B cell (primary cell): Measurements from ENCODE around the gene PDLIM7. TPM values are rescaled to one million over a fixed set of nuclear protein-coding genes. Genes with fewer than 3 reads are reported as not detected.

ENCODE experiments used
- ATAC-seq: fragments of 200-7000 bp; cut with Tn5 transposase; one replicate; pipeline ENCODE4 v1.10.0; 2021; ENCODE audit warnings: low read depth, mild to moderate bottlenecking, moderate number of reproducible peaks, moderate library complexity
- CTCF ChIA-PET: fragments of 350-600 bp; sonication (Branson Sonifier 250); formaldehyde crosslinking; loops from one replicate; lab custom pipeline; 2021; ENCODE audit warnings: antibody characterized with exemption, inconsistent platforms; lab: Charles Lee
- POLR2A ChIA-PET: fragments of 350-600 bp; sonication (Branson Sonifier 250); formaldehyde crosslinking; loops from one replicate; lab custom pipeline; 2021; ENCODE audit warnings: antibody characterized with exemption; lab: Charles Lee
- DNase-seq: peaks from one replicate; pipeline ENCODE4 v3.0.0; 2013
- H2AFZ ChIP-seq: 2 replicates; pipeline ENCODE4 v1.6.1; 2012; ENCODE audit warnings: mild to moderate bottlenecking, low read depth, low read length; ENCODE audit not compliant: insufficient read depth, poor library complexity, severe bottlenecking
- H3K27ac ChIP-seq, 2 donors: 1 replicate in 1 of 2; 2 replicates in 1 of 2; pipeline ENCODE4 v1.5.1; 2012 to 2013; ENCODE audit warnings: low read length in 2 of 2, mild to moderate bottlenecking in 2 of 2, moderate library complexity in 1 of 2
- H3K27me3 ChIP-seq, 4 experiments: fragments of 200-600 bp in 1 of 4; sonication (generic) in 1 of 4; replicated peaks in 1 of 4; 1 replicate in 2 of 4; 2 replicates in 2 of 4; pipeline versions ENCODE4 v1.6.1 to v1.7.0; 2013 to 2016; ENCODE audit warnings: low read length in 3 of 4, mild to moderate bottlenecking in 2 of 4, mixed read lengths in 1 of 4, moderate library complexity in 1 of 4; ENCODE audit not compliant: insufficient read depth in 4 of 4, control insufficient read depth in 3 of 4; ENCODE audit errors: control extremely low read depth in 1 of 4
- H3K36me3 ChIP-seq, 2 experiments: replicated peaks in 1 of 2; 1 replicate in 1 of 2; 2 replicates in 1 of 2; pipeline versions ENCODE4 v1.6.1 to v1.7.1; 2013; ENCODE audit warnings: low read length in 1 of 2; ENCODE audit not compliant: insufficient read depth in 2 of 2, control insufficient read depth in 1 of 2; ENCODE audit errors: control extremely low read depth in 1 of 2, extremely low read depth in 1 of 2
- H3K4me1 ChIP-seq, 2 donors: fragments of 200-600 bp in 1 of 2; sonication (generic) in 1 of 2; 1 replicate in 1 of 2; 2 replicates in 1 of 2; pipeline versions ENCODE4 v1.5.1 to v1.6.1; 2013 to 2017; ENCODE audit warnings: low read length in 2 of 2; ENCODE audit not compliant: control insufficient read depth in 2 of 2, insufficient read depth in 2 of 2
- H3K4me2 ChIP-seq: replicated peaks from 2 replicates; pipeline ENCODE3; 2012; ENCODE audit warnings: mild to moderate bottlenecking, low read depth, low read length; ENCODE audit not compliant: poor library complexity, severe bottlenecking
- H3K4me3 ChIP-seq, 5 experiments: fragments of 200-600 bp in 1 of 5; sonication (generic) in 1 of 5; 1 replicate in 3 of 5; 2 replicates in 2 of 5; pipeline versions ENCODE4 v1.5.1 to v1.7.0; 2011 to 2016; ENCODE audit warnings: low read length in 4 of 5, mild to moderate bottlenecking in 4 of 5, low read depth in 2 of 5, control low read depth in 1 of 5, moderate library complexity in 1 of 5; ENCODE audit not compliant: insufficient read depth in 1 of 5; ENCODE audit errors: control extremely low read depth in 1 of 5, extremely low read depth in 1 of 5
- H3K79me2 ChIP-seq: fragments of 200-600 bp; sonication (generic); one replicate; pipeline ENCODE4 v1.6.0; 2016; ENCODE audit warnings: low read length; ENCODE audit not compliant: control insufficient read depth, insufficient read depth
- H3K9ac ChIP-seq: fragments of 200-600 bp; sonication (generic); 2 replicates; pipeline ENCODE4 v1.6.1; 2017; ENCODE audit warnings: mild to moderate bottlenecking, low read length, moderate library complexity
- H3K9me3 ChIP-seq, 3 donors: one replicate each; pipeline versions ENCODE4 v1.6.1 to v1.7.1; 2013; ENCODE audit warnings: low read length in 2 of 3; ENCODE audit not compliant: control insufficient read depth in 2 of 3, insufficient read depth in 1 of 3; ENCODE audit errors: control extremely low read depth in 1 of 3
- H4K20me1 ChIP-seq: 2 replicates; pipeline ENCODE4 v1.6.0; 2012; ENCODE audit warnings: mild to moderate bottlenecking, low read length; ENCODE audit not compliant: insufficient read depth, control insufficient read depth, poor library complexity, severe bottlenecking
- H3K27ac Mint-ChIP-seq: one replicate; pipeline ENCODE4 v1.8.0; 2021; ENCODE audit warnings: mixed read lengths
- H3K27me3 Mint-ChIP-seq: one replicate; pipeline ENCODE4 v1.8.0; 2021; ENCODE audit warnings: mixed read lengths
- H3K4me1 Mint-ChIP-seq: one replicate; pipeline ENCODE4 v1.8.0; 2021; ENCODE audit warnings: mixed read lengths
- H3K4me3 Mint-ChIP-seq: one replicate; pipeline ENCODE4 v1.8.0; 2021; ENCODE audit warnings: mixed read lengths
- H3K9me3 Mint-ChIP-seq: one replicate; pipeline ENCODE4 v1.8.0; 2022; ENCODE audit warnings: mixed read lengths; ENCODE audit not compliant: insufficient read depth
- CTCF ChIP-seq: fragments of 200-600 bp; IDR thresholded peaks from one replicate; pipeline ENCODE4 v1.8.0; 2022; ENCODE audit warnings: antibody characterized with exemption, mild to moderate bottlenecking
- EZH2 ChIP-seq: IDR thresholded peaks from 2 replicates; pipeline ENCODE4 v1.6.1; 2012; ENCODE audit warnings: borderline replicate concordance, low read depth, mild to moderate bottlenecking, moderate library complexity, low read length; ENCODE audit not compliant: insufficient read depth, poor library complexity, severe bottlenecking
- WGBS: methylation state at CpG from one replicate; pipeline ENCODE4 v1.1.5; 2013; ENCODE audit warnings: missing lambda C conversion rate; ENCODE audit not compliant: insufficient coverage; 5-methylcytosine and 5-hydroxymethylcytosine counted together
- intact Hi-C: fragments of 100-400 bp; cut with micrococcal nuclease; formaldehyde crosslinking; loops from one replicate; pipeline ENCODE4 v1.10.0; 2022
- polyA plus RNA-seq: library from polyadenylated mRNA; depleted of rRNA; stranded (reverse); fragments of >200 nt; gene quantifications from 2 replicates; pipeline ENCODE4 v1.2.3, GENCODE V29; 2012
- total RNA-seq, 2 donors: library from RNA; stranded (reverse); fragments of 120-200 nt in 1 of 2; gene quantifications; 1 replicate in 1 of 2; 2 replicates in 1 of 2; pipeline versions ENCODE4 v1.2.3 to v1.2.4, GENCODE V29; 2013 to 2022

Gene PDLIM7
- total and polyA plus RNA-seq, 2 donors (not counting 1 experiment from before 2014, with no cell fraction given) = 23.9 to 25.8 TPM

GRCh38 chr5:177500685-177501522 lies 3.5 kb upstream of the PDLIM7 start:
- Histone ChIP-seq H3K4me3 (no peak overlapping the region), H3K36me3 (peaks cover 0 to 30% of the 10 kb centered on the region in 2 experiments), H3K27ac (no peak overlapping the region), H3K27me3 (peaks cover 0 to 10% (median 4%) of the 10 kb centered on the region in 4 experiments), H3K4me2 (peak overlapping the region; percentile 73), H3K9ac (no peak overlapping the region), H3K4me1 (peaks cover 43 to 60% of the 10 kb centered on the region in 2 donors), H4K20me1 (peaks cover 44% of the 10 kb centered on the region), H3K79me2 (peaks cover 6% of the 10 kb centered on the region), H2AFZ (no peak overlapping the region), H3K9me3 (peaks cover 0 to 10% (median 0%) of the 10 kb centered on the region in 3 donors)
- peak; percentile 84 for DNase-seq
- ATAC-seq = no peak
- ChIA-PET POLR2A (interaction anchor here (1.6 kb wide), 1 partner anchor 10 kb away, joined by 7 read pairs; the partner anchor contains the start of gene DOK3), CTCF (interaction anchor here (0.7 to 5.7 kb wide), 23 partner anchors 8 to 191 kb away, joined by 3 to 70 read pairs (median 9); partner anchors contain the start of genes B4GALT7, DDX41, DOK3 and FAM193B)
- peak overlapping the region; percentile 1 for H3K4me3 Mint-ChIP-seq
- no peak overlapping the region for H3K27ac Mint-ChIP-seq
- 24% methylated on average over 6 of the region's 10 CpGs for WGBS
- H3K4me1 Mint-ChIP-seq = peaks cover 60% of the 10 kb centered on the region
- peaks cover 3% of the 10 kb centered on the region for H3K27me3 Mint-ChIP-seq
- H3K9me3 Mint-ChIP-seq = no peaks in the 10 kb centered on the region
- TF ChIP-seq EZH2 = no peak
- peak; percentile 96 for TF ChIP-seq CTCF
- intact Hi-C loops = loop anchor here (1.0 kb wide), 1 partner anchor 111 kb away; no protein-coding TSS in a partner anchor
